Tibial nerve (tissue), 3 donors: ENCODE data around the gene EFHD2.
"Not testable (repeated sequence)": the region's sequence is repeated elsewhere in the genome, so short reads cannot be mapped to it uniquely, and the experiment has no call there.

ENCODE experiments used
- POLR2A ChIP-seq, 2 donors: fragments of 450-650 bp; IDR thresholded peaks; one replicate each; pipeline ENCODE4 v1.6.1; 2017; ENCODE audit warnings: antibody characterized with exemption in 2 of 2, mild to moderate bottlenecking in 2 of 2, moderate library complexity in 2 of 2
- TF ChIP-seq, protein P1 (sequence below), 5 experiments: fragments of 200-600 bp in 3 of 5; fragments of 450-650 bp in 2 of 5; sonication (generic) in 3 of 5; IDR thresholded peaks; one replicate each; pipeline ENCODE4 v1.5.1; 2016 to 2019; ENCODE audit warnings: antibody characterized with exemption in 5 of 5, mild to moderate bottlenecking in 3 of 5, moderate library complexity in 2 of 5

- TF ChIP-seq, protein P1, sequence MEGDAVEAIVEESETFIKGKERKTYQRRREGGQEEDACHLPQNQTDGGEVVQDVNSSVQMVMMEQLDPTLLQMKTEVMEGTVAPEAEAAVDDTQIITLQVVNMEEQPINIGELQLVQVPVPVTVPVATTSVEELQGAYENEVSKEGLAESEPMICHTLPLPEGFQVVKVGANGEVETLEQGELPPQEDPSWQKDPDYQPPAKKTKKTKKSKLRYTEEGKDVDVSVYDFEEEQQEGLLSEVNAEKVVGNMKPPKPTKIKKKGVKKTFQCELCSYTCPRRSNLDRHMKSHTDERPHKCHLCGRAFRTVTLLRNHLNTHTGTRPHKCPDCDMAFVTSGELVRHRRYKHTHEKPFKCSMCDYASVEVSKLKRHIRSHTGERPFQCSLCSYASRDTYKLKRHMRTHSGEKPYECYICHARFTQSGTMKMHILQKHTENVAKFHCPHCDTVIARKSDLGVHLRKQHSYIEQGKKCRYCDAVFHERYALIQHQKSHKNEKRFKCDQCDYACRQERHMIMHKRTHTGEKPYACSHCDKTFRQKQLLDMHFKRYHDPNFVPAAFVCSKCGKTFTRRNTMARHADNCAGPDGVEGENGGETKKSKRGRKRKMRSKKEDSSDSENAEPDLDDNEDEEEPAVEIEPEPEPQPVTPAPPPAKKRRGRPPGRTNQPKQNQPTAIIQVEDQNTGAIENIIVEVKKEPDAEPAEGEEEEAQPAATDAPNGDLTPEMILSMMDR (IDR thresholded peaks at IDR 0.05) = not testable (repeated sequence)
- not testable (repeated sequence) for TF ChIP-seq POLR2A (IDR thresholded peaks at IDR 0.05)
Observed at GRCh38 chr1:15471067-15471466, 61.4 kb downstream of the EFHD2 start.
